PC-9 (cell line): Measurements from ENCODE around the gene ADAMTS19.

Source experiments
- EZH2 ChIP-seq: fragments of 200-600 bp; sonication (generic); IDR thresholded peaks from 2 replicates; pipeline ENCODE4 v1.8.0; 2017; ENCODE audit warnings: antibody characterized with exemption, low read depth
- TF ChIP-seq, protein P1 (sequence below): fragments of 200-600 bp; sonication (generic); conservative IDR thresholded peaks from 2 replicates; pipeline ENCODE4 v1.6.1; 2017; ENCODE audit warnings: mixed run types, antibody characterized with exemption, mild to moderate bottlenecking, moderate library complexity

DNA sequence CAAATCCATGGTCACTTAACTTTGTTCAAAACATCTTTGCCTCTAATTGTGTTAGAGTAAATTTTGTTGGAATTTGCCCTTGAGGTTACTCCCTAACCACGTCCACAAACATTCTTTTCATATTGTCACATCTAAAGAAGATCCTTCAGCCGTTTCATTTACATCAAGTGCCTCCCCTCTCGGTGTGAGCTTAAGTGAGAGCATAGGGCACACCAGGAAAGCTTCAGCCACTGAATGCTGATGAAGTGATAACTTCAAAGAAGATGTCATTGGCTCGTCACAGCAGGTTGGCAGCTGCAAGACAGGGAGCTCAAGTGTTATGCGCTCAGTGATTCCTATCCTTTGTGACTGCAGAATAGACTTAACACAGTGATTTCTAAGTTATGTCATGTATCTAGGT lies 49.6 kb upstream of the ADAMTS19 start:
- TF ChIP-seq, protein P1, sequence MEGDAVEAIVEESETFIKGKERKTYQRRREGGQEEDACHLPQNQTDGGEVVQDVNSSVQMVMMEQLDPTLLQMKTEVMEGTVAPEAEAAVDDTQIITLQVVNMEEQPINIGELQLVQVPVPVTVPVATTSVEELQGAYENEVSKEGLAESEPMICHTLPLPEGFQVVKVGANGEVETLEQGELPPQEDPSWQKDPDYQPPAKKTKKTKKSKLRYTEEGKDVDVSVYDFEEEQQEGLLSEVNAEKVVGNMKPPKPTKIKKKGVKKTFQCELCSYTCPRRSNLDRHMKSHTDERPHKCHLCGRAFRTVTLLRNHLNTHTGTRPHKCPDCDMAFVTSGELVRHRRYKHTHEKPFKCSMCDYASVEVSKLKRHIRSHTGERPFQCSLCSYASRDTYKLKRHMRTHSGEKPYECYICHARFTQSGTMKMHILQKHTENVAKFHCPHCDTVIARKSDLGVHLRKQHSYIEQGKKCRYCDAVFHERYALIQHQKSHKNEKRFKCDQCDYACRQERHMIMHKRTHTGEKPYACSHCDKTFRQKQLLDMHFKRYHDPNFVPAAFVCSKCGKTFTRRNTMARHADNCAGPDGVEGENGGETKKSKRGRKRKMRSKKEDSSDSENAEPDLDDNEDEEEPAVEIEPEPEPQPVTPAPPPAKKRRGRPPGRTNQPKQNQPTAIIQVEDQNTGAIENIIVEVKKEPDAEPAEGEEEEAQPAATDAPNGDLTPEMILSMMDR, result no peak
- TF ChIP-seq EZH2, result no peak
